Measurements from ENCODE around the gene ILDR1.
"Not testable (repeated sequence)": the region's sequence is repeated elsewhere in the genome, so short reads cannot be mapped to it uniquely, and the experiment has no call there.

Gene ILDR1

GRCh38 chr3:122060040-122060698 is 38.1 kb upstream of the ILDR1 start:
- no peak for TF ChIP-seq CTCF (IDR thresholded peaks at IDR 0.05; ENCODE audit: low read length, missing control alignments)
- no peak for DNase-seq (ENCODE audit: low read depth)
- H3K4me3 ChIP-seq (replicated peaks; ENCODE audit: low read depth, low read length) = no peak overlapping the region

GRCh38 chr3:122058294-122058693 is 36.2 kb upstream of the ILDR1 start:
- TF ChIP-seq CTCF (IDR thresholded peaks at IDR 0.05; ENCODE audit: low read length, missing control alignments) = no peak
- no peak overlapping the region for H3K4me3 ChIP-seq (replicated peaks; ENCODE audit: low read depth, low read length)
- DNase-seq (ENCODE audit: low read depth) = no peak

- no peak overlapping the region for H3K4me3 ChIP-seq (replicated peaks; ENCODE audit: low read depth, low read length)
- no peak for TF ChIP-seq CTCF (IDR thresholded peaks at IDR 0.05; ENCODE audit: low read length, missing control alignments)
- DNase-seq (ENCODE audit: low read depth) = no peak
These were observed 35.6 kb upstream of the ILDR1 start for GRCh38 chr3:122057671-122058070.

- DNase-seq (ENCODE audit: low read depth) = no peak
- no peak within 1 kb of the TSS for H3K4me3 ChIP-seq (replicated peaks; ENCODE audit: low read depth, low read length)
- no peak for TF ChIP-seq CTCF (IDR thresholded peaks at IDR 0.05; ENCODE audit: low read length, missing control alignments)
These were observed 33.2 kb upstream of the ILDR1 start, which contains the start of gene CD86 for GRCh38 chr3:122055215-122055614. Gene CD86, plus strand, starts transcription at chr3:122055362. Its CDS starts 128 bp downstream, at chr3:122055490.

- DNase-seq (ENCODE audit: low read depth) = no peak
- no peak overlapping the region for H3K4me3 ChIP-seq (replicated peaks; ENCODE audit: low read depth, low read length)
- no peak for TF ChIP-seq CTCF (IDR thresholded peaks at IDR 0.05; ENCODE audit: low read length, missing control alignments)
These were observed 30.9 kb upstream of the ILDR1 start for GRCh38 chr3:122052968-122053367.

GRCh38 chr3:122047773-122048172 is 25.7 kb upstream of the ILDR1 start:
- DNase-seq (ENCODE audit: low read depth); H3K4me3 ChIP-seq (replicated peaks; ENCODE audit: low read depth, low read length): not testable (repeated sequence)

GRCh38 chr3:122047296-122047695 is 25.2 kb upstream of the ILDR1 start:
- H3K4me3 ChIP-seq (replicated peaks; ENCODE audit: low read depth, low read length); DNase-seq (ENCODE audit: low read depth): not testable (repeated sequence)

GRCh38 chr3:122033023-122033422 is 11.0 kb upstream of the ILDR1 start:
- no peak for DNase-seq (ENCODE audit: low read depth)
- no peak overlapping the region for H3K4me3 ChIP-seq (replicated peaks; ENCODE audit: low read depth, low read length)
- no peak for TF ChIP-seq CTCF (IDR thresholded peaks at IDR 0.05; ENCODE audit: low read length, missing control alignments)

All from fibroblast of pulmonary artery (primary cell).